ENCODE results near the gene COL16A1.

The COL16A1 gene

GRCh38 chr1:31666263-31666963 lies 37.4 kb downstream of the COL16A1 start:
- no peak for DNase-seq (ENCODE audit: low read depth in 2 of 2)

GRCh38 chr1:31665234-31665878 lies 38.5 kb downstream of the COL16A1 start:
- DNase-seq (ENCODE audit: low read depth in 2 of 2) = no peak

GRCh38 chr1:31664528-31664927 lies 39.3 kb downstream of the COL16A1 start:
- no peak for DNase-seq (ENCODE audit: low read depth in 2 of 2)

GRCh38 chr1:31663622-31664452 lies 40.0 kb downstream of the COL16A1 start:
- DNase-seq (ENCODE audit: low read depth in 2 of 2) = peak in 1 of 2 experiments; percentile 52

- no peak for DNase-seq (ENCODE audit: low read depth in 2 of 2)
Observed at GRCh38 chr1:31662463-31662862, 41.4 kb downstream of the COL16A1 start.

GRCh38 chr1:31661856-31662255 lies 42.0 kb downstream of the COL16A1 start:
- DNase-seq (ENCODE audit: low read depth in 2 of 2) = no peak

GRCh38 chr1:31660871-31661455 lies 42.9 kb downstream of the COL16A1 start:
- DNase-seq (ENCODE audit: low read depth in 2 of 2) = no peak

GRCh38 chr1:31659889-31660288 lies 43.9 kb downstream of the COL16A1 start:
- DNase-seq (ENCODE audit: low read depth in 2 of 2) = no peak

- DNase-seq (ENCODE audit: low read depth in 2 of 2) = no peak
Observed at GRCh38 chr1:31658721-31659120, 45.1 kb downstream of the COL16A1 start.

GRCh38 chr1:31657972-31658510 lies 45.8 kb downstream of the COL16A1 start:
- no peak for DNase-seq (ENCODE audit: low read depth in 2 of 2)

- DNase-seq (ENCODE audit: low read depth in 2 of 2) = no peak
Observed at GRCh38 chr1:31657020-31657804, 46.6 kb downstream of the COL16A1 start.

GRCh38 chr1:31655756-31656155 lies 48.1 kb downstream of the COL16A1 start:
- DNase-seq (ENCODE audit: low read depth in 2 of 2) = no peak

- DNase-seq (ENCODE audit: low read depth in 2 of 2) = no peak
Observed at GRCh38 chr1:31655104-31655503, 48.7 kb downstream of the COL16A1 start.

GRCh38 chr1:31654474-31654776 lies 49.4 kb downstream of the COL16A1 start:
- no peak for DNase-seq (ENCODE audit: low read depth in 2 of 2)

GRCh38 chr1:31653717-31654473 lies 49.9 kb downstream of the COL16A1 start:
- DNase-seq (ENCODE audit: low read depth in 2 of 2) = no peak

- DNase-seq (ENCODE audit: low read depth in 2 of 2) = no peak
Observed at GRCh38 chr1:31652891-31653499, 50.8 kb downstream of the COL16A1 start.

- DNase-seq (ENCODE audit: low read depth in 2 of 2) = no peak
Observed at GRCh38 chr1:31651766-31652165, 52.1 kb downstream of the COL16A1 start.

- no peak for DNase-seq (ENCODE audit: low read depth in 2 of 2)
Observed at GRCh38 chr1:31651089-31651420, 52.8 kb downstream of the COL16A1 start.

GRCh38 chr1:31650161-31651088 lies 53.4 kb downstream of the COL16A1 start:
- DNase-seq (ENCODE audit: low read depth in 2 of 2) = no peak

Data from stimulated activated CD4-positive, alpha-beta T cell treated with anti-CD3 and anti-CD28 coated beads, Interleukin-12 subunit alpha, Interleukin-12 subunit beta, amount 100 ng/mL, for 24 hours (primary cell).